Measurements from ENCODE around the gene GBF1. TPM values are rescaled to one million over a fixed set of nuclear protein-coding genes. Genes with fewer than 3 reads are reported as not detected.
A peak's percentile ranks its signal among the peaks of the same experiment; 100 is the strongest.

The GBF1 gene
- total RNA-seq, 6 experiments from 2014 or later, result 67.2 to 83.6 (median 74.2) TPM

GRCh38 chr10:102420714-102421506 is 175.6 kb downstream of the GBF1 start, which contains the start of gene FBXL15:
FBXL15 (plus strand) TSS chr10:102420836; CDS start chr10:102421130, 294 bp downstream.
- H3K27me3 Mint-ChIP-seq (ENCODE audit: insufficient read depth), result peaks cover 13% of the 10 kb centered on the region
- peak within 1 kb of the TSS; percentile 98 for H3K4me3 Mint-ChIP-seq
- no peaks in the 10 kb centered on the region for H3K36me3 Mint-ChIP-seq (ENCODE audit: low read depth)
- peak; percentile 95 for DNase-seq
- no peaks in the 10 kb centered on the region for H3K9me3 Mint-ChIP-seq
- H3K27ac Mint-ChIP-seq, result peak within 1 kb of the TSS; percentile 94
- no peak for TF ChIP-seq CTCF (IDR thresholded peaks at IDR 0.05)
- H3K4me1 Mint-ChIP-seq (ENCODE audit: low read depth), result peaks cover 22% of the 10 kb centered on the region

- no peak for TF ChIP-seq CTCF (IDR thresholded peaks at IDR 0.05)
- H3K4me1 Mint-ChIP-seq (ENCODE audit: low read depth), result peaks cover 26% of the 10 kb centered on the region
- no peak for DNase-seq
- no peak overlapping the region for H3K27ac Mint-ChIP-seq
- peak overlapping the region; percentile 98 for H3K4me3 Mint-ChIP-seq
- no peaks in the 10 kb centered on the region for H3K36me3 Mint-ChIP-seq (ENCODE audit: low read depth)
- no peaks in the 10 kb centered on the region for H3K9me3 Mint-ChIP-seq
- peaks cover 10% of the 10 kb centered on the region for H3K27me3 Mint-ChIP-seq (ENCODE audit: insufficient read depth)
These were observed 176.1 kb downstream of the GBF1 start for GRCh38 chr10:102421507-102421756.

- no peak for DNase-seq
- Mint-ChIP-seq H3K9me3 (no peaks in the 10 kb centered on the region), H3K4me1 (ENCODE audit: low read depth) (peaks cover 31% of the 10 kb centered on the region), H3K27ac (peak overlapping the region; percentile 60), H3K36me3 (ENCODE audit: low read depth) (no peaks in the 10 kb centered on the region), H3K4me3 (peak overlapping the region; percentile 98), H3K27me3 (ENCODE audit: insufficient read depth) (peaks cover 10% of the 10 kb centered on the region)
- TF ChIP-seq CTCF (IDR thresholded peaks at IDR 0.05), result no peak
These were observed 176.6 kb downstream of the GBF1 start for GRCh38 chr10:102421757-102422512.

- TF ChIP-seq CTCF (IDR thresholded peaks at IDR 0.05), result peak; percentile 86
- H3K4me3 Mint-ChIP-seq, result peak overlapping the region; percentile 98
- H3K27ac Mint-ChIP-seq, result peak overlapping the region; percentile 60
- DNase-seq, result peak; percentile 62
- peaks cover 38% of the 10 kb centered on the region for H3K4me1 Mint-ChIP-seq (ENCODE audit: low read depth)
- no peaks in the 10 kb centered on the region for H3K36me3 Mint-ChIP-seq (ENCODE audit: low read depth)
- H3K27me3 Mint-ChIP-seq (ENCODE audit: insufficient read depth), result peaks cover 10% of the 10 kb centered on the region
- H3K9me3 Mint-ChIP-seq, result no peaks in the 10 kb centered on the region
These were observed 177.3 kb downstream of the GBF1 start for GRCh38 chr10:102422545-102423129.

GRCh38 chr10:102423372-102423968 is 178.1 kb downstream of the GBF1 start:
- Mint-ChIP-seq H3K36me3 (ENCODE audit: low read depth) (no peaks in the 10 kb centered on the region), H3K27ac (no peak overlapping the region), H3K4me3 (no peak overlapping the region; the same call in 1 of the 2 replicates), H3K4me1 (ENCODE audit: low read depth) (peaks cover 41% of the 10 kb centered on the region), H3K27me3 (ENCODE audit: insufficient read depth) (peaks cover 10% of the 10 kb centered on the region), H3K9me3 (no peaks in the 10 kb centered on the region)
- no peak for DNase-seq
- no peak for TF ChIP-seq CTCF (IDR thresholded peaks at IDR 0.05)

Data from HFFc6 (cell line).